ENCODE data around the gene BYSL. TPM values are rescaled to one million over a fixed set of nuclear protein-coding genes. Genes with fewer than 3 reads are reported as not detected.

The BYSL gene
- total RNA-seq, 2 experiments from 2014 or later: 46.6 to 51.0 TPM

GRCh38 chr6:41965429-41966213, 44.3 kb downstream of the BYSL start:
- CTCF ChIA-PET: interaction anchor here (1.4 to 4.8 kb wide), 2 partner anchors 26 to 80 kb away, joined by 4 to 21 read pairs; no protein-coding TSS in a partner anchor
- no peak overlapping the region for H3K4me3 Mint-ChIP-seq
- intact Hi-C loops (cut with micrococcal nuclease): no loop called here
- POLR2A ChIA-PET: interaction anchor here (1.2 to 1.4 kb wide), 2 partner anchors 23 to 27 kb away, joined by 3 read pairs; no protein-coding TSS in a partner anchor
- H3K4me1 Mint-ChIP-seq (ENCODE audit: low read depth): peaks cover 81% of the 10 kb centered on the region
- peaks cover 8% of the 10 kb centered on the region for H3K36me3 Mint-ChIP-seq
- no peak for DNase-seq
- peaks cover 2% of the 10 kb centered on the region for H3K9me3 Mint-ChIP-seq
- H3K27me3 Mint-ChIP-seq: no peaks in the 10 kb centered on the region
- H3K27ac Mint-ChIP-seq: peak overlapping the region; percentile 64

DNA sequence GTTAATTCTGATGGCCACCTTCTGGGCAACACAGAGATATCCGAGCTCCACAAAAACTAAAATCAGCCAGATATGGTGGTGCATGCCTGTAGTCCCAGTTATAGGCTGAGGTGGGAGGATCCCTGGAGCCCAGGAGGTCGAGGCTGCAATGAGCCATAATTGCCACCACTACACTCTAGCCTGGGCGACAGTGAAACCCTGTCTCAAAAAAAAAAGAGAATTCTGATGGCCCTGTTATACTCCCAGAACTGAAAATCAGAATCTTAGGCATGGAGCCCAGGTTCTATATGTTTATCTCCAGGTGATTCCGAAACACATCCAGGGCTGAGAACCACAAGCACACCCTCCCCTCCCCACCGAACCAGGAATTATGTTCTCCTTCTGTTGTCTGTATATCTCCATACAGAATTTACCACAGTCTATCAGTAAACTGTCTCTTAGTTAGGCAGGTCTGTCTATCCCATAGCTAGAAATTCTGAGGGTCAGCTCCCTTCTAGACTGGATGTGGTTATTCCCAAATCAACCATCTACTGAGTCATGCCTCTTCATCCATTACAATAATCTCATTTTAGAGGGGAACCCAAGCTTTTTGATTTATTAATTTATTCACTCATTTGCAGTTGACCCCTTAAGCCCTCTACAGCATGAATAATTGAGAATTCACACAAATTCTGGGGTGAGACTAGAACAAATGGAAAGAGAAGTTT, 45.1 kb downstream of the BYSL start:
- intact Hi-C loops (cut with micrococcal nuclease): no loop called here
- POLR2A ChIA-PET: interaction anchor here (1.2 to 1.4 kb wide), 2 partner anchors 24 to 27 kb away, joined by 3 read pairs; no protein-coding TSS in a partner anchor
- H3K4me3 Mint-ChIP-seq: no peak overlapping the region
- no peak for DNase-seq
- peaks cover 5% of the 10 kb centered on the region for H3K36me3 Mint-ChIP-seq
- H3K9me3 Mint-ChIP-seq: peaks cover 2% of the 10 kb centered on the region
- peak overlapping the region; percentile 64 for H3K27ac Mint-ChIP-seq
- H3K27me3 Mint-ChIP-seq: no peaks in the 10 kb centered on the region
- CTCF ChIA-PET: interaction anchor here (2.6 kb wide), 1 partner anchor 78 kb away, joined by 16 read pairs; no protein-coding TSS in a partner anchor
- H3K4me1 Mint-ChIP-seq (ENCODE audit: low read depth): peaks cover 83% of the 10 kb centered on the region

DNA sequence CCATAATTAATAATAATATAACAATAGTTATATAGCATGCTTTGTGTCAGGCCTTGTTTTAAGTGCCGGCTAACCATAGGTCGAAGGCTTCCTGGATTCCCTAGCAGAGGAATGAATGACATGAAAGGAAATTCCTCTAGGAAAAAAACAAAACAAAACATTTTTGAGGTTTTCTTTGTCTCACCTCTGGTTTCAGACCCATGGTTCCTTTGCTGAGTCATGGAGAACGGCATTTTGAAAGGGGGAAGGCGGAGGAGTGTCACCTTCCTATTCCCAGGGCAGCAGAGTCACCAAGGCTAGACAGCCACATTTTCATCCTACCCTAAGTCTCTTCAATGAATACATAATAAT, 45.6 kb downstream of the BYSL start:
- Mint-ChIP-seq H3K27ac (peak overlapping the region; percentile 78), H3K4me1 (ENCODE audit: low read depth) (peaks cover 81% of the 10 kb centered on the region), H3K9me3 (peaks cover 2% of the 10 kb centered on the region), H3K27me3 (no peaks in the 10 kb centered on the region), H3K4me3 (no peak overlapping the region), H3K36me3 (peaks cover 2% of the 10 kb centered on the region)
- DNase-seq: no peak
- POLR2A ChIA-PET: interaction anchor here (0.8 to 1.4 kb wide), 5 partner anchors 22 to 62 kb away, joined by 3 read pairs; no protein-coding TSS in a partner anchor
- CTCF ChIA-PET: interaction anchor here (2.6 kb wide), 1 partner anchor 77 kb away, joined by 16 read pairs; no protein-coding TSS in a partner anchor
- intact Hi-C loops (cut with micrococcal nuclease): no loop called here

GRCh38 chr6:41967312-41968287, 46.3 kb downstream of the BYSL start:
- H3K36me3 Mint-ChIP-seq: peaks cover 3% of the 10 kb centered on the region
- H3K9me3 Mint-ChIP-seq: peaks cover 2% of the 10 kb centered on the region
- peaks cover 84% of the 10 kb centered on the region for H3K4me1 Mint-ChIP-seq (ENCODE audit: low read depth)
- no peak overlapping the region for H3K4me3 Mint-ChIP-seq
- ChIA-PET POLR2A (interaction anchor here (0.8 to 1.3 kb wide), 4 partner anchors 10 to 61 kb away, joined by 3 to 4 read pairs (median 3); no protein-coding TSS in a partner anchor), CTCF (interaction anchor here (1.1 to 2.6 kb wide), 3 partner anchors 28 to 77 kb away, joined by 4 to 16 read pairs (median 5); no protein-coding TSS in a partner anchor)
- DNase-seq: no peak
- H3K27ac Mint-ChIP-seq: peak overlapping the region; percentile 78
- H3K27me3 Mint-ChIP-seq: no peaks in the 10 kb centered on the region
- intact Hi-C loops (cut with micrococcal nuclease): no loop called here

DNA sequence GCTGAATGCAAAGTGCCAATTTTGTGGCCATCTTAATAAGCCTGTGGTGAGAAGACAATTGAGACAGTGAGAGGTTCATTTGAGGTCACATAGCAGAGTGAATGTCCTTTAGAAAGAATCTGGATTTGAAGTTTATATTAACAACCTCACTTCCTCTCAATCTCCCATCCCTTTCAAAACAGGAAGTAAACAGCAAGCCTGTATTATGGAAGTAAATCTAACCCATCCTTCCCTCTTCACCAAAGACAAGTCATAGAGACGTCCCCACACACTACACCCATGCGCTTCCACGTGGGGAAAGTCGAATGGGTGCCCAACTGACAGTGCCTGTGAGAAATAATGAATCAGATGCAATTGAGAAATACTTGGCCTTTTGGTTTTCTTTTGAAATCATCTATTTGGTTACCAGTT, 49.1 kb downstream of the BYSL start:
- peaks cover 1% of the 10 kb centered on the region for H3K36me3 Mint-ChIP-seq
- H3K27ac Mint-ChIP-seq: peak overlapping the region; percentile 99
- POLR2A ChIA-PET: no interaction called here
- no peaks in the 10 kb centered on the region for H3K9me3 Mint-ChIP-seq
- H3K4me3 Mint-ChIP-seq: peak overlapping the region; percentile 57
- DNase-seq: peak; percentile 82
- intact Hi-C loops (cut with micrococcal nuclease): loop anchor here (1.0 to 2.0 kb wide), 2 partner anchors 12 to 42 kb away; no protein-coding TSS in a partner anchor
- CTCF ChIA-PET: no interaction called here
- H3K27me3 Mint-ChIP-seq: no peaks in the 10 kb centered on the region
- H3K4me1 Mint-ChIP-seq (ENCODE audit: low read depth): peaks cover 81% of the 10 kb centered on the region

GRCh38 chr6:41972826-41973225, 51.5 kb downstream of the BYSL start:
- ChIA-PET POLR2A (interaction anchor here (1.2 to 1.3 kb wide), 2 partner anchors 37 to 56 kb away, joined by 3 to 5 read pairs; no protein-coding TSS in a partner anchor), CTCF (interaction anchor here (1.1 to 1.2 kb wide), 3 partner anchors 10 to 71 kb away, joined by 3 read pairs; no protein-coding TSS in a partner anchor)
- H3K9me3 Mint-ChIP-seq: no peaks in the 10 kb centered on the region
- H3K4me1 Mint-ChIP-seq (ENCODE audit: low read depth): peaks cover 80% of the 10 kb centered on the region
- H3K27me3 Mint-ChIP-seq: no peaks in the 10 kb centered on the region
- peaks cover 3% of the 10 kb centered on the region for H3K36me3 Mint-ChIP-seq
- peak overlapping the region; percentile 91 for H3K27ac Mint-ChIP-seq
- intact Hi-C loops (cut with micrococcal nuclease): no loop called here
- H3K4me3 Mint-ChIP-seq: no peak overlapping the region
- DNase-seq: no peak

- CTCF ChIA-PET: interaction anchor here (0.6 to 4.3 kb wide), 3 partner anchors 11 to 166 kb away, joined by 3 to 23 read pairs (median 4); no protein-coding TSS in a partner anchor
- POLR2A ChIA-PET: interaction anchor here (3.9 kb wide), 1 partner anchor 12 kb away, joined by 11 read pairs; no protein-coding TSS in a partner anchor
- H3K4me3 Mint-ChIP-seq: no peak overlapping the region
- intact Hi-C loops (cut with micrococcal nuclease): no loop called here
- H3K27ac Mint-ChIP-seq: peak overlapping the region; percentile 94
- no peaks in the 10 kb centered on the region for H3K9me3 Mint-ChIP-seq
- H3K36me3 Mint-ChIP-seq: peaks cover 3% of the 10 kb centered on the region
- no peaks in the 10 kb centered on the region for H3K27me3 Mint-ChIP-seq
- DNase-seq: no peak
- H3K4me1 Mint-ChIP-seq (ENCODE audit: low read depth): peaks cover 74% of the 10 kb centered on the region
These were observed 53.1 kb downstream of the BYSL start for GRCh38 chr6:41974281-41974825.

GRCh38 chr6:41975276-41975675, 54.0 kb downstream of the BYSL start:
- Mint-ChIP-seq H3K9me3 (no peaks in the 10 kb centered on the region), H3K4me3 (peak overlapping the region; percentile 10), H3K27me3 (no peaks in the 10 kb centered on the region), H3K4me1 (ENCODE audit: low read depth) (peaks cover 75% of the 10 kb centered on the region), H3K27ac (peak overlapping the region; percentile 94), H3K36me3 (peaks cover 3% of the 10 kb centered on the region)
- no peak for DNase-seq
- POLR2A ChIA-PET: interaction anchor here (0.5 to 3.9 kb wide), 3 partner anchors 13 to 54 kb away, joined by 3 to 11 read pairs (median 7); partner anchors contain the start of gene MED20
- CTCF ChIA-PET: interaction anchor here (0.6 to 4.3 kb wide), 3 partner anchors 10 to 167 kb away, joined by 3 to 23 read pairs (median 4); no protein-coding TSS in a partner anchor
- intact Hi-C loops (cut with micrococcal nuclease): loop anchor here (5.0 kb wide), 1 partner anchor 33 kb away; the partner anchor contains the start of gene CCND3

DNA sequence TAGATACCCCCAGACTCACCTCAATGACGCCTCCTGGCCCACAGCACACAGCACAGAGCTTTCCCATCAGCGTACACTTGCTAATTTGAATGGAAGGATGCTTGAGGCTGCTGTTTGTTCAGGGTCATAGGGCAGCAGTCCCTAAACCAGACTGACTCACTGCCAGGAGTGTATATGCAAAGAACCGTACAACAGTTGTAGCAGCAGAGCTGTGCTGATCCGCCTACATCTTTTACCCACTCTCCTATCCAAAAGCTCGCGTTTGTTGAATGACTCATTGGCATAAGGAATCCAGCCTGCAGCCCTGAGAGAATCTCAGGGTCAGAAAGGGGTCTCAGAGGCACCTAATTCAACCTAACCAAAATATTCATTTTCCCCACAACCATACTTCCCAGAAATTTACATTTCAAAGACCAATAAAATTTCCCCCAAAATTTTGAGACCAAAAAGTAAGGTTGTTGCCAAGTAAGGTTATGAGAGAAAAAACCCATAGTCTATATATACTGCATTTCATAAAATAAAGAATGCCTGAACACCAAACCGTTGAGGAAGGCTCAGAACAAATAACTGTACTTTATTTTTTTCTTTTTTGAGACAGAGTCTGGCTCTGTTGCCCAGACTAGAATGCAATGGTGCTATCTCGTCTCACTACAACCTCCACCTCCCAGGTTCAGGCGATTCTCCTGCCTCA, 55.6 kb downstream of the BYSL start:
- ChIA-PET CTCF (interaction anchor here (0.5 to 4.3 kb wide), 4 partner anchors 9 to 129 kb away, joined by 3 to 23 read pairs (median 4); no protein-coding TSS in a partner anchor), POLR2A (interaction anchor here (1.0 to 3.9 kb wide), 12 partner anchors 9 to 67 kb away, joined by 3 to 11 read pairs (median 4); no protein-coding TSS in a partner anchor)
- Mint-ChIP-seq H3K27ac (peak overlapping the region; percentile 94), H3K27me3 (no peaks in the 10 kb centered on the region), H3K4me1 (ENCODE audit: low read depth) (peaks cover 67% of the 10 kb centered on the region), H3K36me3 (peaks cover 3% of the 10 kb centered on the region), H3K9me3 (no peaks in the 10 kb centered on the region), H3K4me3 (peak overlapping the region; percentile 57)
- intact Hi-C loops (cut with micrococcal nuclease): loop anchor here (1.0 to 5.0 kb wide), 5 partner anchors 14 to 54 kb away; partner anchors contain the start of gene CCND3
- peak; percentile 64 for DNase-seq
